B cell (primary cell): ENCODE data around the gene ABR. TPM values are rescaled to one million over a fixed set of nuclear protein-coding genes. Genes with fewer than 3 reads are reported as not detected.

Experiments used
- ATAC-seq: fragments of 200-7000 bp; cut with Tn5 transposase; one replicate; pipeline ENCODE4 v1.10.0; 2021; ENCODE audit warnings: low read depth, mild to moderate bottlenecking, moderate number of reproducible peaks, moderate library complexity
- CTCF ChIA-PET: fragments of 350-600 bp; sonication (Branson Sonifier 250); formaldehyde crosslinking; loops from one replicate; lab custom pipeline; 2021; ENCODE audit warnings: antibody characterized with exemption, inconsistent platforms; lab: Charles Lee
- POLR2A ChIA-PET: fragments of 350-600 bp; sonication (Branson Sonifier 250); formaldehyde crosslinking; loops from one replicate; lab custom pipeline; 2021; ENCODE audit warnings: antibody characterized with exemption; lab: Charles Lee
- DNase-seq: peaks from one replicate; pipeline ENCODE4 v3.0.0; 2013
- H2AFZ ChIP-seq: 2 replicates; pipeline ENCODE4 v1.6.1; 2012; ENCODE audit warnings: mild to moderate bottlenecking, low read depth, low read length; ENCODE audit not compliant: insufficient read depth, poor library complexity, severe bottlenecking
- H3K27ac ChIP-seq, 2 donors: 1 replicate in 1 of 2; 2 replicates in 1 of 2; pipeline ENCODE4 v1.5.1; 2012 to 2013; ENCODE audit warnings: low read length in 2 of 2, mild to moderate bottlenecking in 2 of 2, moderate library complexity in 1 of 2
- H3K27me3 ChIP-seq, 4 experiments: fragments of 200-600 bp in 1 of 4; sonication (generic) in 1 of 4; replicated peaks in 1 of 4; 1 replicate in 2 of 4; 2 replicates in 2 of 4; pipeline versions ENCODE4 v1.6.1 to v1.7.0; 2013 to 2016; ENCODE audit warnings: low read length in 3 of 4, mild to moderate bottlenecking in 2 of 4, mixed read lengths in 1 of 4, moderate library complexity in 1 of 4; ENCODE audit not compliant: insufficient read depth in 4 of 4, control insufficient read depth in 3 of 4; ENCODE audit errors: control extremely low read depth in 1 of 4
- H3K36me3 ChIP-seq, 2 experiments: replicated peaks in 1 of 2; 1 replicate in 1 of 2; 2 replicates in 1 of 2; pipeline versions ENCODE4 v1.6.1 to v1.7.1; 2013; ENCODE audit warnings: low read length in 1 of 2; ENCODE audit not compliant: insufficient read depth in 2 of 2, control insufficient read depth in 1 of 2; ENCODE audit errors: control extremely low read depth in 1 of 2, extremely low read depth in 1 of 2
- H3K4me1 ChIP-seq, 2 donors: fragments of 200-600 bp in 1 of 2; sonication (generic) in 1 of 2; 1 replicate in 1 of 2; 2 replicates in 1 of 2; pipeline versions ENCODE4 v1.5.1 to v1.6.1; 2013 to 2017; ENCODE audit warnings: low read length in 2 of 2; ENCODE audit not compliant: control insufficient read depth in 2 of 2, insufficient read depth in 2 of 2
- H3K4me2 ChIP-seq: replicated peaks from 2 replicates; pipeline ENCODE3; 2012; ENCODE audit warnings: mild to moderate bottlenecking, low read depth, low read length; ENCODE audit not compliant: poor library complexity, severe bottlenecking
- H3K4me3 ChIP-seq, 5 experiments: fragments of 200-600 bp in 1 of 5; sonication (generic) in 1 of 5; 1 replicate in 3 of 5; 2 replicates in 2 of 5; pipeline versions ENCODE4 v1.5.1 to v1.7.0; 2011 to 2016; ENCODE audit warnings: low read length in 4 of 5, mild to moderate bottlenecking in 4 of 5, low read depth in 2 of 5, control low read depth in 1 of 5, moderate library complexity in 1 of 5; ENCODE audit not compliant: insufficient read depth in 1 of 5; ENCODE audit errors: control extremely low read depth in 1 of 5, extremely low read depth in 1 of 5
- H3K79me2 ChIP-seq: fragments of 200-600 bp; sonication (generic); one replicate; pipeline ENCODE4 v1.6.0; 2016; ENCODE audit warnings: low read length; ENCODE audit not compliant: control insufficient read depth, insufficient read depth
- H3K9ac ChIP-seq: fragments of 200-600 bp; sonication (generic); 2 replicates; pipeline ENCODE4 v1.6.1; 2017; ENCODE audit warnings: mild to moderate bottlenecking, low read length, moderate library complexity
- H3K9me3 ChIP-seq, 3 donors: one replicate each; pipeline versions ENCODE4 v1.6.1 to v1.7.1; 2013; ENCODE audit warnings: low read length in 2 of 3; ENCODE audit not compliant: control insufficient read depth in 2 of 3, insufficient read depth in 1 of 3; ENCODE audit errors: control extremely low read depth in 1 of 3
- H4K20me1 ChIP-seq: 2 replicates; pipeline ENCODE4 v1.6.0; 2012; ENCODE audit warnings: mild to moderate bottlenecking, low read length; ENCODE audit not compliant: insufficient read depth, control insufficient read depth, poor library complexity, severe bottlenecking
- H3K27ac Mint-ChIP-seq: one replicate; pipeline ENCODE4 v1.8.0; 2021; ENCODE audit warnings: mixed read lengths
- H3K27me3 Mint-ChIP-seq: one replicate; pipeline ENCODE4 v1.8.0; 2021; ENCODE audit warnings: mixed read lengths
- H3K4me1 Mint-ChIP-seq: one replicate; pipeline ENCODE4 v1.8.0; 2021; ENCODE audit warnings: mixed read lengths
- H3K4me3 Mint-ChIP-seq: one replicate; pipeline ENCODE4 v1.8.0; 2021; ENCODE audit warnings: mixed read lengths
- H3K9me3 Mint-ChIP-seq: one replicate; pipeline ENCODE4 v1.8.0; 2022; ENCODE audit warnings: mixed read lengths; ENCODE audit not compliant: insufficient read depth
- CTCF ChIP-seq: fragments of 200-600 bp; IDR thresholded peaks from one replicate; pipeline ENCODE4 v1.8.0; 2022; ENCODE audit warnings: antibody characterized with exemption, mild to moderate bottlenecking
- EZH2 ChIP-seq: IDR thresholded peaks from 2 replicates; pipeline ENCODE4 v1.6.1; 2012; ENCODE audit warnings: borderline replicate concordance, low read depth, mild to moderate bottlenecking, moderate library complexity, low read length; ENCODE audit not compliant: insufficient read depth, poor library complexity, severe bottlenecking
- WGBS: methylation state at CpG from one replicate; pipeline ENCODE4 v1.1.5; 2013; ENCODE audit warnings: missing lambda C conversion rate; ENCODE audit not compliant: insufficient coverage; 5-methylcytosine and 5-hydroxymethylcytosine counted together
- intact Hi-C: fragments of 100-400 bp; cut with micrococcal nuclease; formaldehyde crosslinking; loops from one replicate; pipeline ENCODE4 v1.10.0; 2022
- polyA plus RNA-seq: library from polyadenylated mRNA; depleted of rRNA; stranded (reverse); fragments of >200 nt; gene quantifications from 2 replicates; pipeline ENCODE4 v1.2.3, GENCODE V29; 2012
- total RNA-seq, 2 donors: library from RNA; stranded (reverse); fragments of 120-200 nt in 1 of 2; gene quantifications; 1 replicate in 1 of 2; 2 replicates in 1 of 2; pipeline versions ENCODE4 v1.2.3 to v1.2.4, GENCODE V29; 2013 to 2022

ABR gene
- total and polyA plus RNA-seq, 2 donors (not counting 1 experiment from before 2014, with no cell fraction given): 79.8 to 262 TPM

GRCh38 chr17:1070411-1070810 is 109.4 kb downstream of the ABR start:
- Histone ChIP-seq H4K20me1 (no peaks in the 10 kb centered on the region), H3K36me3 (peaks cover 6 to 60% of the 10 kb centered on the region in 2 experiments), H3K27me3 (no peaks in the 10 kb centered on the region), H3K27ac (no peak overlapping the region), H2AFZ (no peak overlapping the region), H3K79me2 (no peaks in the 10 kb centered on the region), H3K4me1 (no peaks in the 10 kb centered on the region), H3K4me3 (no peak overlapping the region), H3K4me2 (no peak overlapping the region), H3K9me3 (peaks cover 0 to 23% (median 1%) of the 10 kb centered on the region in 3 donors), H3K9ac (no peak overlapping the region)
- DNase-seq (no peak), ATAC-seq (no peak)
- Mint-ChIP-seq H3K9me3 (no peaks in the 10 kb centered on the region), H3K4me3 (no peak overlapping the region), H3K27ac (no peak overlapping the region), H3K27me3 (no peaks in the 10 kb centered on the region), H3K4me1 (no peaks in the 10 kb centered on the region)
- CTCF ChIA-PET: no interaction called here
- intact Hi-C loops: no loop called here
- POLR2A ChIA-PET: no interaction called here
- 97% methylated on average over 20 of the region's 21 CpGs for WGBS
- no peak for TF ChIP-seq EZH2
- no peak for TF ChIP-seq CTCF

DNA sequence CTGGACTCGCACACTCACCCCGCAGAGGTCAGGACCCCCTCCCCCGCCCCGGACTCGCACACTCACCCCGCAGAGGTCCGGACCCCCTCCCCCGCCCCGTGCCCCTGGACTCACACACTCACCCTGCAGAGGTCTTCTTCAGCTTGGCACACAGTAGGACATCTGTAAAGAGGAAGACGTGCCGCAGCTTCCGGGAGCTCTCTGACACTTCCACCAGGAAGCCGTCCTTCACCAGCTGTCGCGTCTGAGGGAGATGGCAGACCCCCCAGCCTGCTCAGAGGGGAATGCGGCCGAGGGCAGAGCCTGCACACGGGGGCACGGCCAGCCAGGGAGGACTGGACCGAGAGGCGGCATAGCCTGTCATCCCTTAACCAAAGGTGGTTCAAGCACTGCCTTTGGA is 109.9 kb downstream of the ABR start:
- POLR2A ChIA-PET: no interaction called here
- no peak for ATAC-seq
- CTCF ChIA-PET: no interaction called here

More for the DNA sequence above, 109.9 kb downstream of the ABR start:
- no peak overlapping the region for H3K27ac ChIP-seq
- no peak for DNase-seq
- H3K9me3 Mint-ChIP-seq: no peaks in the 10 kb centered on the region
- H3K9me3 ChIP-seq: peaks cover 0 to 23% (median 1%) of the 10 kb centered on the region in 3 donors
- H3K36me3 ChIP-seq: peaks cover 6 to 61% of the 10 kb centered on the region in 2 experiments
- H3K27ac Mint-ChIP-seq: no peak overlapping the region
- no peaks in the 10 kb centered on the region for H3K4me1 ChIP-seq
- TF ChIP-seq EZH2 (no peak), CTCF (no peak)
- intact Hi-C loops: no loop called here
- H3K27me3 Mint-ChIP-seq: no peaks in the 10 kb centered on the region
- H3K27me3 ChIP-seq: no peaks in the 10 kb centered on the region
- H3K79me2 ChIP-seq: no peaks in the 10 kb centered on the region
- H2AFZ ChIP-seq: no peak overlapping the region
- no peaks in the 10 kb centered on the region for H4K20me1 ChIP-seq
- WGBS: 100% methylated on average over 12 of the region's 21 CpGs
- no peaks in the 10 kb centered on the region for H3K4me1 Mint-ChIP-seq
- no peak overlapping the region for H3K4me3 Mint-ChIP-seq
- no peak overlapping the region for H3K4me2 ChIP-seq
- H3K4me3 ChIP-seq: no peak overlapping the region
- H3K9ac ChIP-seq: no peak overlapping the region
